ENCODE results near the gene TOB2. TPM values are rescaled to one million over a fixed set of nuclear protein-coding genes. Genes with fewer than 3 reads are reported as not detected.

Gene TOB2
- total RNA-seq (20.9 TPM), polyA plus RNA-seq (34.0 TPM)

GRCh38 chr22:41446639-41447434, at the start of gene TOB2:
TOB2 (minus strand) TSS chr22:41446801; CDS start chr22:41437345, 9,456 bp downstream.
- H3K4me1 ChIP-seq (ENCODE audit: insufficient read depth) = no peaks in the 10 kb centered on the region
- under 1% methylated on average over 85 of the region's 85 CpGs for WGBS
- H3K4me3 ChIP-seq (ENCODE audit: low read depth, low read length) = peak within 1 kb of the TSS; percentile 93
- no peaks in the 10 kb centered on the region for H3K36me3 ChIP-seq (ENCODE audit: insufficient read depth)
- peak; percentile 84 for DNase-seq (ENCODE audit: extremely low spot score)
- peak within 1 kb of the TSS; percentile 97 for H3K27ac ChIP-seq (ENCODE audit: low read depth)

DNA sequence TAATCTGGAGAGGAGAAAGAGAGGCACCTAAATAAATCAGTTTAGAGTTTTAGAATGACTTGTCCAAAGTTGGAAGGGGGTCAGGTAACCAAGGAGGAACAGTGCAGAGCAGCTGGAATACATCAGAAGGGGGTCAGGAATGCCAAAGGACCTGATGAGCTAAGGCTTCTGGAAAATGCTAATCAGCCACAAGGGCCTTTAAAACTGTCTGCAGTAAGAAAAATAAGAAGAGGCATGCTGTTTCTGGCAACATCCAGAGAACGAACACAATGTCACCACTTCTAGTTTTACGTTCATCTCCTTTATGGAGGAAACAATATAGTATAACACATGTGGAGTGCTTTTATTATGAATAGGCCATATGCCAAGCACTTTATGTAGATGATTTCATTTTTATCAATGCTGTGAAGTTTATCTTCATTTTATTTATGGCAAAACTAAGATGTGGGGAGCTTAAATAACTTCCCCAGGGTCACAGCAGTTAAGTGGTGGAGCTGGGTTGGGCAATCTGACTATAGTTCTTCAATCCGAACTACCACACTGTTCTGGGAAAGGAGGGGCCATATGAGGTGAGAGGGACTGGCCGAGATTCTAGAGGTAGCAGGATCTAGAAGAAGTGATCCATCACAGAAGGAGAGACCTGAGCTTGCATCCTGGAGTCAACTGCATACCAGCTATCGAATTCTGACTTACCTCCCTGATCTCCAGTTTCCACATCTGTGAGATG, 44.9 kb upstream of the TOB2 start:
- no peak overlapping the region for H3K4me3 ChIP-seq (ENCODE audit: low read depth, low read length)

GRCh38 chr22:41488596-41489385, 42.2 kb upstream of the TOB2 start:
- H3K27ac ChIP-seq (ENCODE audit: low read depth) = no peak overlapping the region
- H3K4me1 ChIP-seq (ENCODE audit: insufficient read depth) = peaks cover 3% of the 10 kb centered on the region
- no peak overlapping the region for H3K4me3 ChIP-seq (ENCODE audit: low read depth, low read length)
- DNase-seq (ENCODE audit: extremely low spot score) = no peak
- 75% methylated on average over 3 of the region's 3 CpGs for WGBS
- H3K36me3 ChIP-seq (ENCODE audit: insufficient read depth) = peaks cover 1% of the 10 kb centered on the region

More for the DNA sequence above, 44.9 kb upstream of the TOB2 start:
- H3K27ac ChIP-seq (ENCODE audit: low read depth) = no peak overlapping the region
- peaks cover 3% of the 10 kb centered on the region for H3K4me1 ChIP-seq (ENCODE audit: insufficient read depth)
- peaks cover 1% of the 10 kb centered on the region for H3K36me3 ChIP-seq (ENCODE audit: insufficient read depth)
- WGBS = 49% methylated on average over 5 of the region's 5 CpGs
- DNase-seq (ENCODE audit: extremely low spot score) = peak; percentile 47

GRCh38 chr22:41488076-41488475, 41.5 kb upstream of the TOB2 start:
- no peak for DNase-seq (ENCODE audit: extremely low spot score)
- Histone ChIP-seq H3K4me1 (ENCODE audit: insufficient read depth) (peaks cover 3% of the 10 kb centered on the region), H3K4me3 (ENCODE audit: low read depth, low read length) (no peak overlapping the region), H3K27ac (ENCODE audit: low read depth) (no peak overlapping the region), H3K36me3 (ENCODE audit: insufficient read depth) (no peaks in the 10 kb centered on the region)
- WGBS = 86% methylated on average over 4 of the region's 4 CpGs

DNA sequence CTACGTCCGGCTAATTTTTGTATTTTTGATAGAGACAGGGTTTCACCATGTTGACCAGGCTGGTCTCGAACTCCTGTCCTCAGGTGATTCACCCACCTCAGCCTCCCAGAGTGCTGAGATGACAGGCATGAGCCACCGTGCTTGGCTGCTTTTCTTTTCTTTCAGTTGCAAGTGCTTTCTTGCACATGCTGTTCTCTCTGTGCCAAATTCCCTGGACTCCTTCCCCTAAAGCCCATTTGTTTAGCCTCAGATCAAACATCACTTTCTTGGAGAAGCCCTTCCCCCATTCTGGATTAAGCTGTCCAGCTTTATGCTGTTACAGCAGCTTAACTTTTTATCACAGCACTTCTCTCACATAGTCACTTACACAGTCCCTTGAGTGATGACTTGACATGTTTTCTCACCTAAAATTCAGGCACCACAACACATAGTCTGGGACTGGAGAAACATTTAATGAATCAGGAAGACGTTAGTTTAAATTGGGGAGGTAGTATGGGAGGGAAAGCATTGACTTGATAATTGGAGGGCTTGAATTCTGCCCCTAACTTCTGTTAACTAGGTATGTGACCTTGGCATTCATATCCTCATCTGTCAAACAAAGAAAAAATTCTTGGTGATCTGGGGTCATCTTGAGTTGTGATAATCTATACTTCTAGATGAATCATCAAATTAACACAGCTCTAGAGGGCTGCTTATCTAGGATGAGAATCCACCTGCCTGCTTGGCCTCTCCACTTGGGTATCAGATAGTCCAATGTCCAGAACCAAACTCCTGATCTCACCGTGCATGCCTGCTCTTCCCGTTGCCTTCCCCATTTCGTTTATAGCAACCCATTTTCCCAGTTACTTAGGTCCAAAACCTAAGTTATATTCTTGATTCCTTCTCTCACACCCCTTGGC, 40.7 kb upstream of the TOB2 start:
- Histone ChIP-seq H3K4me3 (ENCODE audit: low read depth, low read length) (no peak overlapping the region), H3K27ac (ENCODE audit: low read depth) (no peak overlapping the region), H3K4me1 (ENCODE audit: insufficient read depth) (peaks cover 3% of the 10 kb centered on the region), H3K36me3 (ENCODE audit: insufficient read depth) (no peaks in the 10 kb centered on the region)
- 64% methylated on average over 8 of the region's 8 CpGs for WGBS
- no peak for DNase-seq (ENCODE audit: extremely low spot score)

GRCh38 chr22:41485033-41485432, 38.4 kb upstream of the TOB2 start:
- Histone ChIP-seq H3K4me3 (ENCODE audit: low read depth, low read length) (no peak overlapping the region), H3K27ac (ENCODE audit: low read depth) (no peak overlapping the region), H3K36me3 (ENCODE audit: insufficient read depth) (no peaks in the 10 kb centered on the region), H3K4me1 (ENCODE audit: insufficient read depth) (peaks cover 3% of the 10 kb centered on the region)
- no peak for DNase-seq (ENCODE audit: extremely low spot score)
- 80% methylated on average over 7 of the region's 7 CpGs for WGBS

DNA sequence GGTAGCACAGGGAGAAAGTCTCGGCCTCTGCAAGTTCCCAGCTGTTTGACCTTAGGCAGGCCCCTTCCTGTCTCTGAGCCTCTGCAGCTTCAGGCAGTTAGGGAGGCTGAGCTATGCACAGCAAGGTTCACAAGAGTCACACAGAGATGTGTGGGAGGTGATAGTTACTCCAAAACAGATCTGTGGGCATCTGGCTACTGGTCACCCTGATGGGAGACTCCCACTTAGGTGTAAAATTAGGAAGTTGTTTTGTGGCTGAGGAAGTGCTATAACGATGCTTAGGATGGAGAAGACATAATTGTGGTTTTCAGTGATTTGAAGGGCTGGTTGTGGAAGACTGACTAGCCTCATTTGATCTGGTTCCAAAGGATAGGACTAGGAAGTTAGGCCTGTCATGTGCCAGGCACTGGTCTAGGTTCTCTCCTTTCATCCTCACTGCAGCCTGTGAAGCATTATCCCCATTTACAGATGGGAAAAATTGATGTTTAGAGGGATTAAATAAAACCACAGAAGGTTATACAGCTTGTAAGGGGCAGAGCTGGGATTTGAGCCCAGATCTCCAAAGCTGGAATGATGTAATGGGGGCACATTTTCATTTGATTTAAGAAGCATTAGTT, 35.8 kb upstream of the TOB2 start:
- Histone ChIP-seq H3K27ac (ENCODE audit: low read depth) (no peak overlapping the region), H3K4me1 (ENCODE audit: insufficient read depth) (no peaks in the 10 kb centered on the region), H3K4me3 (ENCODE audit: low read depth, low read length) (no peak overlapping the region), H3K36me3 (ENCODE audit: insufficient read depth) (no peaks in the 10 kb centered on the region)
- DNase-seq (ENCODE audit: extremely low spot score) = no peak
- WGBS = 54% methylated on average over 2 of the region's 2 CpGs

DNA sequence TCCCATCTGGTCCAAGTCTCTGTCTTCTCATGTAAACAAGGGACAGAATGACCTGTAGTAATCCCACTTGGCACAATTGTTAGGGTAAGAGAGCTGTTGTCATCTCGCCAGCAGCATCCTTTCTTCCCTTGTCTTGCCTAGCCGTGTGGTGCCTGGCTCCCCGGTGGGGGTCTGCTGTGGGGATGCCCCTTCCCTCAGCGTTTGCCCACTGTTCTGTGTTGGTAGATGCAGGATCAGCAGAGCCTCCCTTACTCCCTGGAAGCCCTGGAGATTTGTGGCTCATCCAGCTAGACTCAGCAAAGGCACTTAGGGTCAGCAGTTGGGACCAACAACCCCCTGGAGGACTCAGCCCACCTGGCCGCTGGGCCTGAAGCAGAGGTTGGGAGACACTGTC, 35.3 kb upstream of the TOB2 start:
- Histone ChIP-seq H3K4me1 (ENCODE audit: insufficient read depth) (no peaks in the 10 kb centered on the region), H3K36me3 (ENCODE audit: insufficient read depth) (no peaks in the 10 kb centered on the region), H3K4me3 (ENCODE audit: low read depth, low read length) (no peak overlapping the region), H3K27ac (ENCODE audit: low read depth) (no peak overlapping the region)
- 73% methylated on average over 5 of the region's 5 CpGs for WGBS
- DNase-seq (ENCODE audit: extremely low spot score) = no peak

DNA sequence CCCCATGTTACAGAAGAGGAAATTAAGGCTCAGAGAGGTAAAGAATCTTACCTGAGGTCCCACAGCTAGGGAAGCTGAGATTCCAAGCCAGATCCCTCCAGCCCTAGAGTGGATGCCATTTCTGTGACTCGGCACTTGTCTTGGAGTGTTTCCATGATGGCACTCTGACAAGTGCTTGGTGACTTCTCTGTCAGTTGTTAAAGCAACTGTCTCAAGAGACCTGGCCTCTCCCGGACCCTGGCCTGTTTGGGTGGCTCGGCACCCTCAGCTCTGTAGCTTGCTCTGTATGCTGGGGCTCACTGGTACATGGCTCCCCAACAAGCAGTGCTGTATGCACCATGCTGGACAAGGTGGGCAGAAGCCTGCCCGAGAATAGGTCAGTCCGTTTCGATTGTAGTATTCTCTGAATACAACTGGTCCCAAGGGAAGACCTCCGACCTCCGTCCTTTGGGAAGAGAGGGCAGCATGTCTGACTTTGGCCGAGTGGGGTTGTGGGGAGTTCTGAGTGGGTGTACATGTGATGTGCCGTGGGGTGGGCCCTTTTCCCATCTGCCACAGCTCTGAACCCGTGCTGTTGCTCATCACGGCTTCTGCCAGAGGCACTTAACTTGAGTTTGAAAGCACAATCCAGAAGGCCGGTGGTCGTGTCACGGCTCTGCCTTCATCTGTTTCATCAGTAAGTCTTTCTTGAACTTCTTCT, 34.7 kb upstream of the TOB2 start:
- no peak for DNase-seq (ENCODE audit: extremely low spot score)
- Histone ChIP-seq H3K4me1 (ENCODE audit: insufficient read depth) (no peaks in the 10 kb centered on the region), H3K36me3 (ENCODE audit: insufficient read depth) (no peaks in the 10 kb centered on the region), H3K27ac (ENCODE audit: low read depth) (no peak overlapping the region), H3K4me3 (ENCODE audit: low read depth, low read length) (no peak overlapping the region)
- WGBS = 81% methylated on average over 15 of the region's 15 CpGs

DNA sequence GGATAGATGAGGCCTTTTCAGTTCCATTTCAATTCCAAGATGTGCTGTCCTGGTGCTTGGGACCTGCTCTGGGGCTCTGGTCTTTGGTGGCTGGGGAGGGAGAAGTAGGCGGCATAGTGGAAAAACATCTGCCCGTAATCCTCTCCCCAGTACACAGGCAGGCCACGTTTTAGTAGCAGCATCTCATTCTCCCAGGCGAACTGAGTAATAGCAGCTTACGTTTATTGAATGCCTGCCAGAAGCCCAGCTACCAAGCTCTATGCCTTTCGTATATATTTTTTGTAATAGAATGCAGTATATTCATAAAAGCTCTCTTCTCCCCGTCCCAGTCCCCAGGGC, 33.8 kb upstream of the TOB2 start:
- no peak overlapping the region for H3K4me3 ChIP-seq (ENCODE audit: low read depth, low read length)
- no peaks in the 10 kb centered on the region for H3K36me3 ChIP-seq (ENCODE audit: insufficient read depth)
- WGBS = 42% methylated on average over 7 of the region's 7 CpGs
- no peak overlapping the region for H3K27ac ChIP-seq (ENCODE audit: low read depth)
- H3K4me1 ChIP-seq (ENCODE audit: insufficient read depth) = no peaks in the 10 kb centered on the region
- DNase-seq (ENCODE audit: extremely low spot score) = no peak

- Histone ChIP-seq H3K4me3 (ENCODE audit: low read depth, low read length) (no peak overlapping the region), H3K27ac (ENCODE audit: low read depth) (no peak overlapping the region), H3K4me1 (ENCODE audit: insufficient read depth) (no peaks in the 10 kb centered on the region), H3K36me3 (ENCODE audit: insufficient read depth) (no peaks in the 10 kb centered on the region)
- no peak for DNase-seq (ENCODE audit: extremely low spot score)
- WGBS = 69% methylated on average over 6 of the region's 6 CpGs
Measured at GRCh38 chr22:41479671-41480396, 33.2 kb upstream of the TOB2 start.
